HL-60 (cell line): ENCODE results near the gene AFAP1L2.

Source experiments
- GABPA ChIP-seq: IDR thresholded peaks from 2 replicates; pipeline ENCODE4 v1.6.1; 2012; ENCODE audit warnings: low read depth
- POLR2AphosphoS5 ChIP-seq: IDR thresholded peaks from 2 replicates; pipeline ENCODE4 v1.6.1; 2012; ENCODE audit warnings: low read depth
- REST ChIP-seq: IDR thresholded peaks from 2 replicates; pipeline ENCODE4 v1.6.1; 2012; ENCODE audit warnings: low read depth; ENCODE audit not compliant: insufficient replicate concordance
- SPI1 ChIP-seq: IDR thresholded peaks from 2 replicates; pipeline ENCODE4 v1.6.1; 2012; ENCODE audit warnings: low read depth, mild to moderate bottlenecking, borderline replicate concordance
- TF ChIP-seq, protein P1 (sequence below): IDR thresholded peaks from one replicate; pipeline ENCODE4 v1.5.1; 2011; ENCODE audit warnings: low read length, control low read depth, inconsistent platforms; ENCODE audit not compliant: insufficient read depth

GRCh38 chr10:114335614-114336013, 68.7 kb downstream of the AFAP1L2 start:
- TF ChIP-seq, protein P1, sequence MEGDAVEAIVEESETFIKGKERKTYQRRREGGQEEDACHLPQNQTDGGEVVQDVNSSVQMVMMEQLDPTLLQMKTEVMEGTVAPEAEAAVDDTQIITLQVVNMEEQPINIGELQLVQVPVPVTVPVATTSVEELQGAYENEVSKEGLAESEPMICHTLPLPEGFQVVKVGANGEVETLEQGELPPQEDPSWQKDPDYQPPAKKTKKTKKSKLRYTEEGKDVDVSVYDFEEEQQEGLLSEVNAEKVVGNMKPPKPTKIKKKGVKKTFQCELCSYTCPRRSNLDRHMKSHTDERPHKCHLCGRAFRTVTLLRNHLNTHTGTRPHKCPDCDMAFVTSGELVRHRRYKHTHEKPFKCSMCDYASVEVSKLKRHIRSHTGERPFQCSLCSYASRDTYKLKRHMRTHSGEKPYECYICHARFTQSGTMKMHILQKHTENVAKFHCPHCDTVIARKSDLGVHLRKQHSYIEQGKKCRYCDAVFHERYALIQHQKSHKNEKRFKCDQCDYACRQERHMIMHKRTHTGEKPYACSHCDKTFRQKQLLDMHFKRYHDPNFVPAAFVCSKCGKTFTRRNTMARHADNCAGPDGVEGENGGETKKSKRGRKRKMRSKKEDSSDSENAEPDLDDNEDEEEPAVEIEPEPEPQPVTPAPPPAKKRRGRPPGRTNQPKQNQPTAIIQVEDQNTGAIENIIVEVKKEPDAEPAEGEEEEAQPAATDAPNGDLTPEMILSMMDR, result no peak
- TF ChIP-seq POLR2AphosphoS5, result no peak
- no peak for TF ChIP-seq GABPA
- no peak for TF ChIP-seq REST
- TF ChIP-seq SPI1, result no peak
